Measurements from ENCODE around the gene ESCO1.
"Not testable (repeated sequence)": the region's sequence is repeated elsewhere in the genome, so short reads cannot be mapped to it uniquely, and the experiment has no call there.

Gene ESCO1

DNA sequence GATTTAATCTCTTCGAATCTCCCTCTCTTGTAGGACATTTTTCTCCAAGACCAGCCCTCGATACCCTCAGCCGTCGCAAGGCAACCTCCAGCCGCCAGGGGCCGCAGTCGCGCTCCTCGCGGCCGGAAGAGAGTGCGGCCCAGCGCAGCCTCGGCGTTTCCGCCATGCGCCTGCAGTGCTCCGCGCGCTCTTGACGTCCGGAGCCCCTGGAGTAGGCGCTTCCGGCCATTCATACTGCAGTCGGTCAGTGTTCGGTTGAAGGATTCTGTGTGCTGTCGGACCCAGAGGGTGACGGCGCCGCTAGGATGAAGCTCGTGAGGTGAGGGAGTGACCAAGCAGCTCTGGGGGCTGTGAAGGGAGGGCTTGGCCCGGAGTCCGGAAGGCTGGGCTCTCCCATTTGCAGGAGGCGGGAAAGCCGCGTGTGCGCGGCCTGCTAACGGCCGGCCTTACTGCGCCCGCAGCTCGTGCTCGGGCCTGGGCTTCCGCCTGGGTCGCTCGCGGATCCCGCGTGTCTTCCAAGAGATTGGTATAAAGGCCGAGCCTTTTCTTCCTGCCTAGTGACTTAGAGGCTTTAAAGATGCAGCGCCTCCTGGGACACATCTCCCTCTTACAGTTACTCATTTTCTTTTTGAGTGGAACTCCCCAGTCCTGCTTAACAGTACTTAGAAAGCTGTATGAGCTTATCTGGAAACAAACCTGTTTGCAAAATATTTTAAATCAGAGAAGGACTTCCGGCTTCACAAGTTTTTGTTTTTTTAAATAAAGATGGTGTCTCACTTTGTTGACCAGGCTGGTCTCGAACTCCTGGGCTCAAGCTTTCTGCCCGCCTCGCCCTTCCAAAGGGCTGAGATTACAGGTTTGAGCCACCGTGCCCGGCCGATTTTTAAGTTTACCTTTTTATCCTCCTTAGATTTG, 11.9 kb upstream of the ESCO1 start, which contains the start of gene SNRPD1:
Gene SNRPD1 (plus strand): TSS at position 190 of the 915 bp plus-strand sequence. CDS start 116 bp downstream, at position 306.
- H3K9me3 ChIP-seq (ENCODE audit: control insufficient read depth in 5 of 5, low read length in 5 of 5), result no peaks in the 10 kb centered on the region
- H3K4me3 ChIP-seq (ENCODE audit: low read depth in 1 of 5, low read length in 5 of 5), result peak within 1 kb of the TSS; percentile 74 to 92 (median 87)
- H3K27ac ChIP-seq (ENCODE audit: low read depth, low read length), result peak within 1 kb of the TSS; percentile 88
- H3K27me3 ChIP-seq (ENCODE audit: control insufficient read depth in 5 of 5, insufficient read depth in 4 of 5, low read length in 5 of 5), result no peaks in the 10 kb centered on the region
- H3K36me3 ChIP-seq (ENCODE audit: control insufficient read depth in 5 of 5, insufficient read depth in 5 of 5, low read length in 5 of 5), result peaks cover 0 to 4% (median 0%) of the 10 kb centered on the region in 5 donors
- H3K4me1 ChIP-seq (ENCODE audit: control insufficient read depth in 5 of 5, insufficient read depth in 5 of 5, low read length in 5 of 5), result peaks cover 0 to 15% (median 14%) of the 10 kb centered on the region in 5 donors
- peak within 1 kb of the TSS; percentile 6 to 97 (median 94) for H3K9ac ChIP-seq (ENCODE audit: low read length in 5 of 5)

DNA sequence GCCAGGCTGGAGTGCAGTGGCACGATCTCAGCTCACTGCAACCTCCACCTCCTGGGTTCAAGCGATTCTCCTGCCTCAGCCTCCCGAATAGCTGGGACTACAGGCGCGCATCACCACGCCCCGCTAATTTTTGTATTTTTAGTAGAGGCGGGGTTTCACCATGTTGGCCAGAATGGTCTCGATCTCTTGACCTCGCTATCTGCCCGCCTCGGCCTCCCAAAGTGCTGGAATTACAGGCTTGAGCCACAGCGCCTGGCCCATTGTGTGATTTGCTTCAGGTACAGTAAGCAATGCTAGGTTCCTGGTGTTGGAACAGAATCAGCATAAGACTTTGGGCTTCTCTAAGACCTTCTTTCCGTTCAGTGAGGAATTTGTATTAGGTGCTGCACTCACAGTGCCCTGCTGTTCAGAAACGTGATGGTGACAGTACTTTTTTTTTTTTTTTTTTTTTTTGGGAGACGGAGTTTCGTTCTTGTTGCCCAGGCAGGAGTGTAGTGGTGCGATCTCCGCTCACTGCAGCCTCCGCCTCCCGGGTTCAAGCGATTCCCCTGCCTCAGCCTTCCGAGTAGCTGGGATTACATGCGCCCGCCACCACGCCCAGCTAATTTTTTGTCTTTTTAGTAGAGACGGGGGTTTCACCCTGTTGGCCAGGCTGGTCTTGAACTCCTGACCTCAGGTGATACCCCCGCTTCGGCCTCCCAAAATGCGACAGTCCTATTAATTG, 11.1 kb upstream of the ESCO1 start:
- not testable (repeated sequence) for H3K36me3 ChIP-seq (ENCODE audit: control insufficient read depth in 5 of 5, insufficient read depth in 5 of 5, low read length in 5 of 5); H3K27me3 ChIP-seq (ENCODE audit: control insufficient read depth in 5 of 5, insufficient read depth in 4 of 5, low read length in 5 of 5); H3K9me3 ChIP-seq (ENCODE audit: control insufficient read depth in 5 of 5, low read length in 5 of 5)
- Histone ChIP-seq H3K9ac (ENCODE audit: low read length in 5 of 5) (peak overlapping the region in 4 of 5 donors; percentile 36 to 97 (median 92)), H3K4me3 (ENCODE audit: low read depth in 1 of 5, low read length in 5 of 5) (peak overlapping the region; percentile 61 to 92 (median 87)), H3K27ac (ENCODE audit: low read depth, low read length) (peak overlapping the region; percentile 88), H3K4me1 (ENCODE audit: control insufficient read depth in 5 of 5, insufficient read depth in 5 of 5, low read length in 5 of 5) (peaks cover 0 to 15% (median 14%) of the 10 kb centered on the region in 5 donors)

DNA sequence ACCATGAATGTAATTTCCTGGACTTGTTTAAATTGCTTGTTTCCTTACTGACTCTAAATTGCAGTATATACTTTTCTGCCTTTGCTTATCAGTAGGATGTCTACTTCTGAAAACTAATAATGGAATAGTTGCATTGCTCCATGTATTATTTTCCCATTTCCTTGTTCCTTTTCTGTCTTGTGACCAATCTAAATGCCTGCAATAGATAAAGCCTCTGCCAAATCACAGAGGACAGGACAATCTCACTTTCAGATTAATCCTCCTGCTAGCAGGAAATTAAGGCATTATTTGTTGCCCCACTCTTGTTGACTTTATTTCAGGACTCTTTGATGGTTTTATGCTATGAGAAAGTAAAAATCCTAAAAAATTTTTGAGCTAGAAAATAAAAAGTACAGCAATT, 4.7 kb upstream of the ESCO1 start:
- Histone ChIP-seq H3K9ac (ENCODE audit: low read length in 5 of 5) (peak overlapping the region in 1 of 5 donors; percentile 2), H3K27ac (ENCODE audit: low read depth, low read length) (no peak overlapping the region)

DNA sequence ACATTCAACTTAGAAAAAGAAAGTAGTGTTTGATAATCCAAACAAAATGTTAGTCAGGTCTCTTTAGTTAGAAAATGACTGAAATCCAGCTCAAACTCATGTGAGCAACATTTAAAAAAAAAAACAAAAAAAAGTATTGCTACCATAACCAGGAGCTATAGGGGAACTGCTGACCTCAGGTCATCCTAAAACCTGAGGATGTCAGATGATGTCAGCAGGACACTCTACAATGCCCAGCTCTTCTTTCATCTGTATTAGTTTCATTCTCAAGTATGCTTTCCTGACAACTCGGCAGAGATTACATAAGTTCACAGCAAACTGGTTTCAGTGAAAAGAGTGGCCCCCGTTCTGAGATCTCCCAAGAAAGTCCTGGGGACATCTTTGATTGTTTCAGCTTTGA, 4.2 kb upstream of the ESCO1 start:
- H3K27me3 ChIP-seq (ENCODE audit: control insufficient read depth in 5 of 5, insufficient read depth in 4 of 5, low read length in 5 of 5), result no peaks in the 10 kb centered on the region
- H3K4me1 ChIP-seq (ENCODE audit: control insufficient read depth in 5 of 5, insufficient read depth in 5 of 5, low read length in 5 of 5), result peaks cover 2 to 18% (median 6%) of the 10 kb centered on the region in 5 donors
- no peaks in the 10 kb centered on the region for H3K9me3 ChIP-seq (ENCODE audit: control insufficient read depth in 5 of 5, low read length in 5 of 5)
- no peaks in the 10 kb centered on the region for H3K36me3 ChIP-seq (ENCODE audit: control insufficient read depth in 5 of 5, insufficient read depth in 5 of 5, low read length in 5 of 5)
- peak overlapping the region in 1 of 5 donors; percentile 2 for H3K9ac ChIP-seq (ENCODE audit: low read length in 5 of 5)
- H3K27ac ChIP-seq (ENCODE audit: low read depth, low read length), result no peak overlapping the region
- H3K4me3 ChIP-seq (ENCODE audit: low read depth in 1 of 5, low read length in 5 of 5), result no peak overlapping the region

More for the DNA sequence above, 4.7 kb upstream of the ESCO1 start:
- peaks cover 0 to 12% (median 2%) of the 10 kb centered on the region in 5 donors for H3K4me1 ChIP-seq (ENCODE audit: control insufficient read depth in 5 of 5, insufficient read depth in 5 of 5, low read length in 5 of 5)
- no peaks in the 10 kb centered on the region for H3K27me3 ChIP-seq (ENCODE audit: control insufficient read depth in 5 of 5, insufficient read depth in 4 of 5, low read length in 5 of 5)
- no peaks in the 10 kb centered on the region for H3K36me3 ChIP-seq (ENCODE audit: control insufficient read depth in 5 of 5, insufficient read depth in 5 of 5, low read length in 5 of 5)
- H3K4me3 ChIP-seq (ENCODE audit: low read depth in 1 of 5, low read length in 5 of 5), result no peak overlapping the region
- H3K9me3 ChIP-seq (ENCODE audit: control insufficient read depth in 5 of 5, low read length in 5 of 5), result no peaks in the 10 kb centered on the region

DNA sequence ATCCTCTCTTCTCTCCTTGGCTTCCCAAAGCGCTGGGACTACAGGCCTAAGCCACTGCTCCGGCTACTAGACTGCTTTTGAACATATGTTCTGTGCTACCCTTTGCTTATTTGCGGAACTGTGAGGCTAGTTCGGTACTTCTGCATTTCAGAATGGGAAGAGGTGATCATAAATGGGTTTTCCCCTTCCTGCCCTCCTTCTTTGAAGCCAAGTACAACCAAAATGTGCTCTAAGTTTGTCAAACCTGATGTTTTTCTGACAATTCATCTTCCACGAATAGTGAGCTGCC, 1.7 kb upstream of the ESCO1 start:
- Histone ChIP-seq H3K4me3 (ENCODE audit: low read depth in 1 of 5, low read length in 5 of 5) (no peak overlapping the region), H3K9ac (ENCODE audit: low read length in 5 of 5) (no peak overlapping the region), H3K27me3 (ENCODE audit: control insufficient read depth in 5 of 5, insufficient read depth in 4 of 5, low read length in 5 of 5) (no peaks in the 10 kb centered on the region), H3K36me3 (ENCODE audit: control insufficient read depth in 5 of 5, insufficient read depth in 5 of 5, low read length in 5 of 5) (no peaks in the 10 kb centered on the region), H3K9me3 (ENCODE audit: control insufficient read depth in 5 of 5, low read length in 5 of 5) (no peaks in the 10 kb centered on the region), H3K27ac (ENCODE audit: low read depth, low read length) (no peak overlapping the region), H3K4me1 (ENCODE audit: control insufficient read depth in 5 of 5, insufficient read depth in 5 of 5, low read length in 5 of 5) (peaks cover 2 to 30% (median 18%) of the 10 kb centered on the region in 5 donors)

DNA sequence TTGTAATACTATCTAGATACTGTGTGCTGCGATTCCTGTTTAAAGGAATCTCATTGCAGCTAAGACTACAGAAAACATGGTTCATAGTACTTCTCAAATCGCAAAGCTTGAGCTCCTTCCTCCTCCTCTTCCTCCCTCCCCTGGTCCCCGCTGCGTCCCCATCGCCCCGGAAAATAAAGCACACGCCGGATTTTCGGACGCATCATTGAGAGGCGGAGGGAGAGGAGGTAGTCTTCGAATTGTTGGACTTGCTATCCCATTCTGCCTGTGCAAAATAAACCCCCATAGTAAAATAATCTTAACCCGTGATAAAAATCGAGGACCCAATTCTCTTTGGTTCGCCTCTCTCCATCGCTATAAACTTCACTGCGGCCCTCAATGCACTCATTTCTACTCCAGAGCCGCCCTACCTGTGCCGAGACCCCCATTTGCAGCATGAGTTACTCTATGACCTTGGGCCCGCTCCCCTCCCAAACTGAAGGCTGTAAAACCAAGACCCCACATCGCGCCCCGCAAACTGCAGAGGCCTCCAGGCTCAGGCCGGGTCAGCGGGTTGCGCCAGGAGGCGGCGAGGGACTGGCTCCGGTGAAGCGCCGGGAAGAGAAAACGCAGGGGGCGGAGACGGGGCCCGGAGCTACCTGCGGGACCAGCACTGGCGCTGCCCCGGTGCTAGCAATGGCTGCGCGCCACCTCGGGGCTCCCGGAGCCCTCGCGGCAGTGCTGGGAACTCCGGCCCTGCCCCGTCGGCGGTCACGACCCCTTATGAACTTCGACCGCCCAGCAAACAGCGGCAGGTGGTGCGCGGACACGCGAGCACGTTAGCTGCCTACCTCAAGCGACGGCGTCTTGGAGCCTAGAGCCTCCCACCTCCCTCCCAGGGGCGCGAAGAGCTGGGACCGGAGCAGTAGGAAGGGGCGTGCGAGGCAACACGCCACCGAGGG, 649 bp downstream of the ESCO1 start:
- H3K36me3 ChIP-seq (ENCODE audit: control insufficient read depth in 5 of 5, insufficient read depth in 5 of 5, low read length in 5 of 5), result no peaks in the 10 kb centered on the region
- peak overlapping the region; percentile 90 for H3K27ac ChIP-seq (ENCODE audit: low read depth, low read length)

DNA sequence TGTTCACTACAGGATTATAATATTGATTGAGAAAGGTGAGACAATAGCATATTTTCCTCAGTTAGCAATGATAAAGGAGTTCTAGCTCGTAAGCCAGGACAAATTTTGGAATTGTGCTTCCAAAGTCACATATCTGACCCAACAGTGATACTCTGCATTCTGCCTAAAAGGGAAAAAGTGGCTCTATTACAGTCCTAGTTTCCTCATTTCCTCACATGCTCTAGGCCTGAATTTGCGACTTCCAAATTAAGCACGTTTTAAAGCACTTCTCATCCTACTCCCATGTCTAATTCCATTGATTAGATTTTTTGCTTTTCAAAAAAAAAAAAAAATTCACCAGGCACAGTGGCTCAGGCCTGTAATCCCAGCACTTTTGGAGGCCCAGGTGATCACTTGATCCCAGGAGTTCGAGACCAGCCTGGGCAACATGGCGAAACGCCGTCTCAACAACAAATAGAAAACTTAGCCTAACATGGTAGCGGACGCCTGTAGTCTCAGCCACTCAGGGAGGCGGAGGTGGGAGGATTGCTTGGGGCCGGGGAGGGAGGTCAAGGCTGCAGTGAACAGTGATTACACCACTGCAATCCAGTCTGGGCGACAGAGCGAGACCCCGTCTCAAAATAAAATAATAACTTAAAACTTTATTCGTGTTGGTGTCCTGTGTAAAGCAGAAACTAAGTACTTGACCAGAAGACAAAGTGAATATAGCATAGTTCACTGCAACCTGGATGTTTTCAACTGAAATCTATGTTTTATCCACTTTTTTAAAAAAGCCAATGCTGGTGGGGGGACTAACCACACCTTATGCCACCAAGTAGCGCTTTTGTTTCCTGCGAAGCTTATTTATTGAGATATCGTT, 1.5 kb downstream of the ESCO1 start:
- H3K9me3 ChIP-seq (ENCODE audit: control insufficient read depth in 5 of 5, low read length in 5 of 5), result no peaks in the 10 kb centered on the region
- peak overlapping the region; percentile 90 for H3K27ac ChIP-seq (ENCODE audit: low read depth, low read length)
- peak overlapping the region; percentile 85 to 100 (median 97) for H3K4me3 ChIP-seq (ENCODE audit: low read depth in 1 of 5, low read length in 5 of 5)
- H3K9ac ChIP-seq (ENCODE audit: low read length in 5 of 5), result peak overlapping the region; percentile 77 to 98 (median 97)
- H3K4me1 ChIP-seq (ENCODE audit: control insufficient read depth in 5 of 5, insufficient read depth in 5 of 5, low read length in 5 of 5), result peaks cover 2 to 30% (median 18%) of the 10 kb centered on the region in 5 donors
- H3K27me3 ChIP-seq (ENCODE audit: control insufficient read depth in 5 of 5, insufficient read depth in 4 of 5, low read length in 5 of 5), result no peaks in the 10 kb centered on the region
- no peaks in the 10 kb centered on the region for H3K36me3 ChIP-seq (ENCODE audit: control insufficient read depth in 5 of 5, insufficient read depth in 5 of 5, low read length in 5 of 5)

More for the DNA sequence above, 649 bp downstream of the ESCO1 start:
- Histone ChIP-seq H3K9ac (ENCODE audit: low read length in 5 of 5) (peak overlapping the region; percentile 77 to 98 (median 97)), H3K4me1 (ENCODE audit: control insufficient read depth in 5 of 5, insufficient read depth in 5 of 5, low read length in 5 of 5) (peaks cover 2 to 30% (median 18%) of the 10 kb centered on the region in 5 donors), H3K27me3 (ENCODE audit: control insufficient read depth in 5 of 5, insufficient read depth in 4 of 5, low read length in 5 of 5) (no peaks in the 10 kb centered on the region), H3K9me3 (ENCODE audit: control insufficient read depth in 5 of 5, low read length in 5 of 5) (no peaks in the 10 kb centered on the region), H3K4me3 (ENCODE audit: low read depth in 1 of 5, low read length in 5 of 5) (peak overlapping the region; percentile 86 to 100 (median 97))

DNA sequence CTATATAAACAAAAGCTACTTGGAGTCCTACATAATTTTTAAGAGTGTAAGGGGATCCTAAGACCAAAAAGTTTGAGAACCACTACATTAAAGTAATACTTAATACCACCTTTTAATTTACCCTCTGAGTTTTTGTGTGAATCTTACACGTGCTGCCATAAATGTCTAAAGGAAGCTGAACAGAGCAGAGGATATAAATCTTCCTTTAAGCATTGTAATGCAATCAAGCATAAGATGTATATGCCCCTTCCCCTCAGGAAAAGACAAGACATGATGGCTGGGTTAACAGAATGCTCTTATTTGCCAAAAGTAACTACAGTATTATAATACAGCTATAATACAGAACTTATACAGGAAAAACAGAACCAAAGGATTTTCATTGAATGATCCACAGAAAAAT, 2.9 kb downstream of the ESCO1 start:
- Histone ChIP-seq H3K27me3 (ENCODE audit: control insufficient read depth in 5 of 5, insufficient read depth in 4 of 5, low read length in 5 of 5) (no peaks in the 10 kb centered on the region), H3K4me1 (ENCODE audit: control insufficient read depth in 5 of 5, insufficient read depth in 5 of 5, low read length in 5 of 5) (peaks cover 2 to 30% (median 18%) of the 10 kb centered on the region in 5 donors), H3K4me3 (ENCODE audit: low read depth in 1 of 5, low read length in 5 of 5) (no peak overlapping the region), H3K36me3 (ENCODE audit: control insufficient read depth in 5 of 5, insufficient read depth in 5 of 5, low read length in 5 of 5) (no peaks in the 10 kb centered on the region), H3K9ac (ENCODE audit: low read length in 5 of 5) (no peak overlapping the region), H3K27ac (ENCODE audit: low read depth, low read length) (no peak overlapping the region), H3K9me3 (ENCODE audit: control insufficient read depth in 5 of 5, low read length in 5 of 5) (no peaks in the 10 kb centered on the region)

Measured in subcutaneous abdominal adipose tissue (tissue), 5 donors.